ENCODE measurements around the gene ZNF414. TPM values are rescaled to one million over a fixed set of nuclear protein-coding genes. Genes with fewer than 3 reads are reported as not detected.
"Not testable (repeated sequence)": the region's sequence is repeated elsewhere in the genome, so short reads cannot be mapped to it uniquely, and the experiment has no call there.

The ZNF414 gene
- 10 to 100 TPM; 25.4 to 34.2 TPM for total RNA-seq

GRCh38 chr19:8513687-8514504, at the start of gene ZNF414:
ZNF414 (minus strand) TSS chr19:8514167; CDS start chr19:8514046, 121 bp downstream.
- peak; percentile 65 to 94 (median 89) for TF ChIP-seq POLR2A (IDR thresholded peaks at IDR 0.05)
- TF ChIP-seq CTCF (IDR thresholded peaks at IDR 0.05) = peak in 1 of 7 experiments; percentile 15
- no peaks in the 10 kb centered on the region for H3K9me3 ChIP-seq
- intact Hi-C loops (cut with DNase I) = no loop called here
- peak within 1 kb of the TSS; percentile 97 to 100 (median 100) for H3K27ac ChIP-seq
- no peaks in the 10 kb centered on the region for H3K36me3 ChIP-seq (replicated peaks in 1 of 2; ENCODE audit: insufficient read depth in 1 of 2, low read depth in 2 of 2)
- peak; percentile 94 for ATAC-seq
- no peaks in the 10 kb centered on the region for H3K27me3 ChIP-seq
- H3K4me3 ChIP-seq = peak within 1 kb of the TSS; percentile 73
- peaks cover 17% of the 10 kb centered on the region for H3K4me1 ChIP-seq
- WGBS, 2 donors = 0 to 4% methylated on average over 16 to 69 of the region's 70 CpGs
- DNase-seq = peak; percentile 97 to 98 (median 98)

- no peak for ATAC-seq
- intact Hi-C loops (cut with DNase I) = no loop called here
- DNase-seq = no peak
- Histone ChIP-seq H3K27me3 (no peaks in the 10 kb centered on the region), H3K4me1 (no peaks in the 10 kb centered on the region), H3K27ac (no peak overlapping the region), H3K36me3 (replicated peaks in 1 of 2; ENCODE audit: insufficient read depth in 1 of 2, low read depth in 2 of 2) (no peaks in the 10 kb centered on the region), H3K9me3 (no peaks in the 10 kb centered on the region), H3K4me3 (no peak overlapping the region)
- no peak for TF ChIP-seq POLR2A (IDR thresholded peaks at IDR 0.05)
- TF ChIP-seq CTCF (IDR thresholded peaks at IDR 0.05) = no peak
- 63 to 71% methylated on average over 2 of the region's 2 CpGs for WGBS, 2 donors
These were observed 47.3 kb upstream of the ZNF414 start for GRCh38 chr19:8561075-8561764.

- TF ChIP-seq POLR2A (IDR thresholded peaks at IDR 0.05) (no peak), CTCF (IDR thresholded peaks at IDR 0.05) (no peak)
These were observed 44.4 kb upstream of the ZNF414 start for GRCh38 chr19:8558325-8558724.

GRCh38 chr19:8557642-8558238, 43.8 kb upstream of the ZNF414 start:
- TF ChIP-seq CTCF (IDR thresholded peaks at IDR 0.05) (no peak), POLR2A (IDR thresholded peaks at IDR 0.05) (no peak)
- no peaks in the 10 kb centered on the region for H3K27me3 ChIP-seq
- intact Hi-C loops (cut with DNase I) = no loop called here
- no peaks in the 10 kb centered on the region for H3K36me3 ChIP-seq (replicated peaks in 1 of 2; ENCODE audit: insufficient read depth in 1 of 2, low read depth in 2 of 2)
- no peaks in the 10 kb centered on the region for H3K9me3 ChIP-seq
- no peak overlapping the region for H3K4me3 ChIP-seq
- DNase-seq (no peak), ATAC-seq (no peak)
- no peaks in the 10 kb centered on the region for H3K4me1 ChIP-seq
- no peak overlapping the region for H3K27ac ChIP-seq
- WGBS, 2 donors = 69% methylated on average over 5 to 6 of the region's 6 CpGs

More at GRCh38 chr19:8558325-8558724, 44.4 kb upstream of the ZNF414 start:
- intact Hi-C loops (cut with DNase I) = no loop called here
- Histone ChIP-seq H3K27ac (no peak overlapping the region), H3K4me3 (no peak overlapping the region), H3K36me3 (replicated peaks in 1 of 2; ENCODE audit: insufficient read depth in 1 of 2, low read depth in 2 of 2) (no peaks in the 10 kb centered on the region), H3K27me3 (no peaks in the 10 kb centered on the region), H3K4me1 (no peaks in the 10 kb centered on the region), H3K9me3 (no peaks in the 10 kb centered on the region)
- WGBS, 2 donors = 40 to 49% methylated on average over 2 of the region's 2 CpGs
- DNase-seq (no peak), ATAC-seq (no peak)

GRCh38 chr19:8553729-8554128, 39.8 kb upstream of the ZNF414 start:
- H3K36me3 ChIP-seq (replicated peaks in 1 of 2; ENCODE audit: insufficient read depth in 1 of 2, low read depth in 2 of 2); DNase-seq; H3K9me3 ChIP-seq; H3K4me3 ChIP-seq; H3K27ac ChIP-seq; ATAC-seq; H3K27me3 ChIP-seq; intact Hi-C loops (cut with DNase I); H3K4me1 ChIP-seq: not testable (repeated sequence)
- 95 to 97% methylated on average over 5 to 7 of the region's 7 CpGs for WGBS, 2 donors

Measured in body of pancreas (tissue), 4 donors.